Heart right ventricle (tissue), 16 donors: ENCODE measurements around the gene PRKCE. TPM values are rescaled to one million over a fixed set of nuclear protein-coding genes. Genes with fewer than 3 reads are reported as not detected.

Experiments
- ATAC-seq, 8 donors: fragments of 200-7000 bp; cut with Tn5 transposase; one replicate each; pipeline ENCODE4 v1.9.1; 2020; ENCODE audit warnings: mild to moderate bottlenecking in 8 of 8, moderate library complexity in 8 of 8, moderate number of reproducible peaks in 1 of 8
- DNase-seq, 2 donors: peaks; one replicate each; pipeline ENCODE4 v3.0.0-alpha.2; 2020
- H3K27ac ChIP-seq, 10 donors: fragments of 200-600 bp; sonication (generic) in 2 of 10; one replicate each; pipeline versions ENCODE4 v1.5.0 to v1.8.0; 2020 to 2022; ENCODE audit warnings: mild to moderate bottlenecking in 3 of 10
- H3K27me3 ChIP-seq, 7 donors: fragments of 200-600 bp; one replicate each; pipeline ENCODE4 v1.8.0; 2021 to 2022; ENCODE audit warnings: mild to moderate bottlenecking in 2 of 7
- H3K36me3 ChIP-seq, 9 donors: fragments of 200-600 bp; sonication (generic) in 1 of 9; one replicate each; pipeline versions ENCODE4 v1.5.0 to v1.8.0; 2020 to 2022; ENCODE audit warnings: mild to moderate bottlenecking in 2 of 9
- H3K4me1 ChIP-seq, 9 donors: fragments of 200-600 bp; sonication (generic) in 1 of 9; one replicate each; pipeline versions ENCODE4 v1.5.0 to v1.8.0; 2020 to 2022; ENCODE audit warnings: mild to moderate bottlenecking in 4 of 9
- H3K4me3 ChIP-seq, 10 donors: fragments of 200-600 bp; sonication (generic) in 2 of 10; one replicate each; pipeline versions ENCODE4 v1.5.0 to v1.8.0; 2020 to 2022; ENCODE audit warnings: mild to moderate bottlenecking in 7 of 10, moderate library complexity in 2 of 10
- H3K9me3 ChIP-seq, 11 donors: fragments of 200-600 bp in 10 of 11; sonication (generic) in 2 of 11; one replicate each; pipeline versions ENCODE4 v1.5.0 to v1.8.0; 2013 to 2022; ENCODE audit warnings: mild to moderate bottlenecking in 2 of 11, control low read depth in 1 of 11, moderate library complexity in 1 of 11
- CTCF ChIP-seq, 9 donors: fragments of 200-600 bp; sonication (generic) in 2 of 9; IDR thresholded peaks; one replicate each; pipeline versions ENCODE4 v1.5.0 to v1.8.0; 2021 to 2022; ENCODE audit warnings: antibody characterized with exemption in 9 of 9, mild to moderate bottlenecking in 5 of 9, moderate library complexity in 1 of 9
- WGBS, 2 donors: extraction: QIAGEN DNeasy Blood & Tissue Kit; methylation state at CpG; one replicate each; pipeline ENCODE4 v1.1.7; 2013; ENCODE audit warnings: inconsistent platforms in 1 of 2; 5-methylcytosine and 5-hydroxymethylcytosine counted together
- intact Hi-C, 10 donors: fragments of 100-400 bp; cut with DNase I; formaldehyde crosslinking; loops; one replicate each; pipeline versions ENCODE4 v1.11.1 to v1.14.2; 2022
- polyA plus RNA-seq, 2 donors: library from polyadenylated mRNA; stranded (reverse); fragments of 200-250 nt; gene quantifications; one replicate each; pipeline ENCODE4 v1.2.3, GENCODE V29; 2013
- total RNA-seq, 10 donors: library from RNA; stranded (reverse); fragmentation: NEBNext Ultra II Directional in 3 of 10; extraction: Animal tissue kit (Norgen Biotek cat#: 25700) in 3 of 10; gene quantifications; one replicate each; pipeline versions ENCODE4 v1.2.1 to v1.2.4, GENCODE V29; 2021 to 2023
- donor health status: Arrhythmogenic right ventricular cardiomyopathy.
- donor health status: ischemic (EF 13 %, LVEDD 7.1; RV severe dilation, severe dysfunction).
- donor health status: healthy with polysubstance abuse.
- donor health status: DM: no; HTN: yes; CAD: no.
- donor health status: DM: no; HTN: no; CAD: no.
- donor health status: ischemic (EF 25% LVEDD 6.9; RV normal size, moderate dysfunction).
- donor health status: ischemic (EF 25% LVEDD 5.7; RV mildly dilated, moderate dysfunction).
- donor health status: healthy.
- donor health status: DM: yes; HTN: yes; CAD: no.
- donor health status: Ischemic cardiomyopathy.
- donor health status: ischemic (EF 35%, LVEDD 5.7; RV mildly dilated, moderate dysfunction).
- donor health status: nonischemic (EF 11% LVEDD 7.7; RV severe dilation, severe dysfunction).
- donor health status: DM: yes; HTN: yes; CAD: no.
- donor health status: PGD.
- donor health status: ischemic (EF 29% LVEDD 5.4; RV normal size, mild dysfunction).
- donor health status: nonischemic (EF 23%, LVEDD 6.1; RV moderate dilation, normal function).

Gene PRKCE
- total and polyA plus RNA-seq, 12 donors: 3.7 to 22.7 (median 16.7) TPM

DNA sequence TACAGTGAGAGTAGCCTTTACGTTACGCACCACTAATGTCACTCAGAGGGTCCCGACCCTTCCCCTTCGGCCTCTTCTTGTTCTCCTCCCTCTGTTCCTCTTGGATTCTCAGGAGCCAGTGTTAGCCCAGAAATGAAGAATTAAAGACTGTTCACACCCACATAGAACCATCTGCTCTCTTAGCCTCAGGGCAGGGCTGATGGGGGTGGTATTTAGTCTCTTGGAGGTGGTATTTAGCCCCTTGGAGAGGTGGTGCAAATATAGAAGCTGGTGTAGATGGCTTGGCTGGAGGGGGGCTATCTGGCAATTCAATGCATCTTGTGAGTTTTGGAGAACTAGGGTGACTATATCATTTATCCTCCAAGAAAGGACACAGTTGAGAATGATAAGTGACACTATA, 286.5 kb downstream of the PRKCE start:
- Histone ChIP-seq H3K4me1 (peaks cover 0 to 44% (median 26%) of the 10 kb centered on the region in 9 donors), H3K4me3 (no peak overlapping the region), H3K9me3 (no peaks in the 10 kb centered on the region), H3K36me3 (no peaks in the 10 kb centered on the region), H3K27ac (no peak overlapping the region), H3K27me3 (no peaks in the 10 kb centered on the region)
- no peak for TF ChIP-seq CTCF (IDR thresholded peaks at IDR 0.05)
- ATAC-seq (no peak), DNase-seq (no peak)
- 98 to 99% methylated on average over 4 of the region's 4 CpGs for WGBS, 2 donors
- intact Hi-C loops: loop anchor here (2.0 to 10.0 kb wide), 9 partner anchors 123 to 296 kb away; no protein-coding TSS in a partner anchor

DNA sequence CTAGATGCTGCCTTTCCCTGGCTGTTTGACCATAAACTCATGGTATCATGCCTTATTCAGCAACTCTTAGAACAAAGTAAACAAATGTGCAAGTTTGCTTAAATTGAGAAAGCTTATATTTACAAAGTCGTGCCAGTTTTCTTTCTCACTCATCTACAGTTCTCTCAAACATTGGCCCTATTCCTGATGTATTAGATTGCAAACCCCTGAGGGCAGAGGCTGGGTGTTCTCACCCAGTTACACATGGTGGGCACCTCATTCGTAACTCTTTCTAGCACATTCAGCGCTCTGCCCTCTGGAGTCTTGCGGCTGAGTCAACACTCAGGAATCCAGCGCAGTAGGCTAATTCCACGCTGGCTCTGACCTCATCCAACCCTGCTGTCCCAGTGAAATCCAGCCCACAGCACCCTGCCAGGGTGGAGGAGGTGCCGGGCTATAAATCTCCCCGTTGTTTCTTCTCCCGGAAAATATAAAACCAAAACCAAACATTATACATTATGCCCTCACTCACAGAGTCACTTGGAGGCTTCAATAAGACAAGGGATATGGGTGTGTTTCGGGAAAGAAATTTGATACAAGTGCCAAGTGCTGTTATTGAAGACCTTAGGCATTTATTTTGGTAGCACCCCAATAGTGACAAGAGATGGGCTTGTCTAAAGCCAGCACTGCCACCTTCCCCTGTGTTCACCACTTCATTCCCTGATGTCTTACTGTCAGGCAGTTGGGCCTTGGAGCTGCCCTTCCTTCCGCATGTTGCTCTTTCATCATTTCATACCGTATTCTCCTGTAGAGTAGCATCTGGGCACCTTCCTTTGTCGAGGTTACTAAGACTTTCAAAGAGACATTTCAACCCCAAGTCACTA, 287.4 kb downstream of the PRKCE start:
- no peaks in the 10 kb centered on the region for H3K27me3 ChIP-seq
- H3K9me3 ChIP-seq: no peaks in the 10 kb centered on the region
- ATAC-seq (peak; percentile 45 to 86 (median 76)), DNase-seq (peak; percentile 46 to 50)
- peak overlapping the region in 1 of 10 donors; percentile 4 for H3K4me3 ChIP-seq
- 61 to 64% methylated on average over 13 of the region's 13 CpGs for WGBS, 2 donors
- intact Hi-C loops: loop anchor here in 7 of 10 donors (5.0 to 10.0 kb wide), 6 partner anchors 124 to 297 kb away; no protein-coding TSS in a partner anchor
- no peaks in the 10 kb centered on the region for H3K36me3 ChIP-seq
- no peak for TF ChIP-seq CTCF (IDR thresholded peaks at IDR 0.05)
- peaks cover 0 to 44% (median 26%) of the 10 kb centered on the region in 9 donors for H3K4me1 ChIP-seq
- peak overlapping the region in 5 of 10 donors; percentile 3 to 55 (median 18) for H3K27ac ChIP-seq

- Histone ChIP-seq H3K36me3 (no peaks in the 10 kb centered on the region), H3K9me3 (no peaks in the 10 kb centered on the region), H3K4me3 (no peak overlapping the region), H3K4me1 (peaks cover 0 to 33% (median 15%) of the 10 kb centered on the region in 9 donors), H3K27me3 (no peaks in the 10 kb centered on the region), H3K27ac (no peak overlapping the region)
- ATAC-seq (no peak), DNase-seq (no peak)
- intact Hi-C loops: no loop called here
- no peak for TF ChIP-seq CTCF (IDR thresholded peaks at IDR 0.05)
- 82 to 84% methylated on average over 6 of the region's 6 CpGs for WGBS, 2 donors
Measured at GRCh38 chr2:45941531-45942236, 290.2 kb downstream of the PRKCE start.

GRCh38 chr2:45942237-45942738, 290.8 kb downstream of the PRKCE start:
- 64 to 69% methylated on average over 9 of the region's 9 CpGs for WGBS, 2 donors
- Histone ChIP-seq H3K4me1 (peaks cover 0 to 33% (median 14%) of the 10 kb centered on the region in 9 donors), H3K27ac (no peak overlapping the region), H3K27me3 (no peaks in the 10 kb centered on the region), H3K9me3 (no peaks in the 10 kb centered on the region), H3K36me3 (no peaks in the 10 kb centered on the region), H3K4me3 (no peak overlapping the region)
- DNase-seq (no peak), ATAC-seq (no peak)
- TF ChIP-seq CTCF (IDR thresholded peaks at IDR 0.05): no peak
- intact Hi-C loops: no loop called here
